GM12872 (cell line): ENCODE measurements around the gene CTSE.

Experiments
- CTCF ChIP-seq: IDR thresholded peaks from 3 replicates; pipeline ENCODE4 v1.5.1; 2011; ENCODE audit warnings: low read depth, mild to moderate bottlenecking, low read length, moderate library complexity; ENCODE audit not compliant: insufficient read depth

Gene CTSE

DNA sequence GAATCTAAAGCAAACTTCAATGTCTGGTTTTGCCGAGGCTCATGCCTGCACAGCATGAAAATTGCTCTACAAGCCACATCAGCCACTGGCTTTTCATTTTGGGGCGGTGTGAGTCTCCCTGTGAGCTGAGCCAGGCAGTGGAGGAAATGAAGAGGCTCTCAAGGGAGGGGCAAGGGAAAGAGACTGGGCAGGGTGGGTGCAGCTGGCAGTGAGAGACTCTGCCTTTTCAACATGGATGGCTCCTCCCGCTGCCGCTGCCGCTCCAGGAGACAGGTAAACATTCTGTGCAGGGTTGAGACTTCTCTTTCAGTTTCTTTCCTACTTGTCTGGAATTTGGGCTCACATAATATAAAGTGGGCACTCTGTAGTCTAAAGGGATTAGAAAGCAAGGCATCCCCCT is 11.3 kb upstream of the CTSE start:
- TF ChIP-seq CTCF: no peak

- no peak for TF ChIP-seq CTCF
Measured at GRCh38 chr1:206032380-206033140, 8.9 kb upstream of the CTSE start.

DNA sequence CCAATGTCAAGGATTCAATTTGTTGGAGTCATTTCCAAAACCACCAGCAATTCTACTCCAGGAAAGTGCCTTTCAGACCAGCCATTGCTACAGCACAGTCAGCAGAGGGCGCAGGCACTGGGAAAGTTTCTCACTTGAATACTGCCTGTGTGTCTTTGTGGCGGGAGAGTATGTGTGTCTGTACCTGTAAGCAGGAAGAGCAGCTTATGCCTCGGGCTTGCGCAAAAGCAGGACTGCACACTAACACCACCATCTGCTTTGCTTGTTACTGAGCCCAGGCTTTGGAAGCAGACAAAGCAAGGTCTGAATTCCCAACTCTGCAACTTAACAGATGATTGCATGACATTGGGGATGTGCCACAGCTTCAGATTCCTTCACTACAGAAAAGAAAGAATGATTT is 7.0 kb upstream of the CTSE start:
- TF ChIP-seq CTCF: peak; percentile 97

DNA sequence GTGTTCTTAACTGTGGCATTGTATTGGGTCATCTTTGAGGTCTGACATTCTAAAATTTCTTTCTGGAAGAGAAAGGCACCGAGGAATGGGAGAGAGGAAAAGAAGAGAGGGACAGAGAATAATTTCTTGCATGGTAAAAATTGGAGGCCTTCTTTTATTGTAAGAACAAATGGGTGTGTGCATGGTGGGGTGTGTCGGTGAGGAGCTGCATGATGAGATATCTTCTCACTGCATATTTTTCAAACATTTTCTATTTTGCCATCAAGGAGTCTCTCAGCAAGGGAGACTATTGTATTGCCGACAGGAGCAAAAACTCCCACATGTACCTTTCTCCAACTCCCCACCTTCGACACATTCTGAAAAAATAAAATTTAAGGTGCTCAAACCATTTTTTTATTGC is 6.5 kb upstream of the CTSE start:
- TF ChIP-seq CTCF: no peak

DNA sequence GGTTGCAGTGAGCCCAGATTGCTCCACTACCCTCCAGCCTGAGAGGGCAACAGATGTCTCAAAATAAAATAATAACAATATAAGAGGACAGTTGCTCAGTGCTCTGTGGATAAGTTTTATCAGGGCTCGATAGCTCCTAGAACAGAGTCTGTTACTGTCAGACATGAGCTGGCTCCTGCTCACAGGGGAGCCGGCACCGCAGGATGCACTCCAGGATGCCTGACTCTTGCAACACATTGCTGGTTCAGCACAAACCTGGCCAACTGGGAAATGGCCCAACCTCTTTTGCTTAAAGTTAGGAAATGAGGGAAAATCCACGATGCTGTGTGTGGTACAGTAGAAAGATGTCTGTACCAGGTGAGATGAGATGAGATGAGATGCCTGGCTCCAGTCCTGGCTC is 5.8 kb upstream of the CTSE start:
- TF ChIP-seq CTCF: no peak

GRCh38 chr1:206025283-206025820 is 1.7 kb upstream of the CTSE start:
- TF ChIP-seq CTCF: no peak

DNA sequence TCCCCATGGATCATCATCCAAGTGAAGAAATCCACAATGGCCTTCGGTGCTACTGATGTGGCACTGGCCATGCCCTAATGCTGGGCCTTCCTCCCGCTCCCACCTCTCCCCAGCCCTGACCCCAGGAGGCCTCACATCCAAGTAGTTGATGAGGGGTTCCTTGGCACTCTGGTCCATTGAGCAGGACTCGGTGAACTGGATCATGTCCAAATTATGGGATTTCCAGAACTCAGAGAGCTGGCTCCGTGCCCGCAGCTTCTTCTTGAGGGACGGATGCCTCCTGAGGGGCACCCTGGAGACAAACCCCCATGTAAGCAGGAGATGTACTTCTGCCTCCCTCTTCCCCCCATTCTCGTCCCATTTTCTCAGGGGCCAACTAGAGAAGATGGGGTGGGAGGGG is 929 bp downstream of the CTSE start:
- TF ChIP-seq CTCF: no peak
